Choroid plexus epithelial cell (primary cell): ENCODE measurements around the gene CHD9NB.
A peak's percentile ranks its signal among the peaks of the same experiment; 100 is the strongest.
"Not testable (repeated sequence)": the region's sequence is repeated elsewhere in the genome, so short reads cannot be mapped to it uniquely, and the experiment has no call there.

Source experiments
- DNase-seq: peaks from one replicate; pipeline ENCODE4 v3.0.0-alpha.2; 2010; ENCODE audit warnings: low read depth
- H3K4me3 ChIP-seq: 2 replicates; pipeline ENCODE4 v1.5.1; 2011; ENCODE audit warnings: low read depth, mild to moderate bottlenecking, control low read depth, low read length, moderate library complexity
- TF ChIP-seq, protein P1 (sequence below): conservative IDR thresholded peaks from 2 replicates; pipeline ENCODE4 v1.5.1; 2011; ENCODE audit warnings: low read depth, mild to moderate bottlenecking, control low read depth, inconsistent platforms, low read length, moderate library complexity

Gene CHD9NB

GRCh38 chr16:53055541-53056391, 3.1 kb upstream of the CHD9NB start:
- peak; percentile 92 for DNase-seq
- TF ChIP-seq, protein P1, sequence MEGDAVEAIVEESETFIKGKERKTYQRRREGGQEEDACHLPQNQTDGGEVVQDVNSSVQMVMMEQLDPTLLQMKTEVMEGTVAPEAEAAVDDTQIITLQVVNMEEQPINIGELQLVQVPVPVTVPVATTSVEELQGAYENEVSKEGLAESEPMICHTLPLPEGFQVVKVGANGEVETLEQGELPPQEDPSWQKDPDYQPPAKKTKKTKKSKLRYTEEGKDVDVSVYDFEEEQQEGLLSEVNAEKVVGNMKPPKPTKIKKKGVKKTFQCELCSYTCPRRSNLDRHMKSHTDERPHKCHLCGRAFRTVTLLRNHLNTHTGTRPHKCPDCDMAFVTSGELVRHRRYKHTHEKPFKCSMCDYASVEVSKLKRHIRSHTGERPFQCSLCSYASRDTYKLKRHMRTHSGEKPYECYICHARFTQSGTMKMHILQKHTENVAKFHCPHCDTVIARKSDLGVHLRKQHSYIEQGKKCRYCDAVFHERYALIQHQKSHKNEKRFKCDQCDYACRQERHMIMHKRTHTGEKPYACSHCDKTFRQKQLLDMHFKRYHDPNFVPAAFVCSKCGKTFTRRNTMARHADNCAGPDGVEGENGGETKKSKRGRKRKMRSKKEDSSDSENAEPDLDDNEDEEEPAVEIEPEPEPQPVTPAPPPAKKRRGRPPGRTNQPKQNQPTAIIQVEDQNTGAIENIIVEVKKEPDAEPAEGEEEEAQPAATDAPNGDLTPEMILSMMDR = no peak
- H3K4me3 ChIP-seq = peak overlapping the region; percentile 70

DNA sequence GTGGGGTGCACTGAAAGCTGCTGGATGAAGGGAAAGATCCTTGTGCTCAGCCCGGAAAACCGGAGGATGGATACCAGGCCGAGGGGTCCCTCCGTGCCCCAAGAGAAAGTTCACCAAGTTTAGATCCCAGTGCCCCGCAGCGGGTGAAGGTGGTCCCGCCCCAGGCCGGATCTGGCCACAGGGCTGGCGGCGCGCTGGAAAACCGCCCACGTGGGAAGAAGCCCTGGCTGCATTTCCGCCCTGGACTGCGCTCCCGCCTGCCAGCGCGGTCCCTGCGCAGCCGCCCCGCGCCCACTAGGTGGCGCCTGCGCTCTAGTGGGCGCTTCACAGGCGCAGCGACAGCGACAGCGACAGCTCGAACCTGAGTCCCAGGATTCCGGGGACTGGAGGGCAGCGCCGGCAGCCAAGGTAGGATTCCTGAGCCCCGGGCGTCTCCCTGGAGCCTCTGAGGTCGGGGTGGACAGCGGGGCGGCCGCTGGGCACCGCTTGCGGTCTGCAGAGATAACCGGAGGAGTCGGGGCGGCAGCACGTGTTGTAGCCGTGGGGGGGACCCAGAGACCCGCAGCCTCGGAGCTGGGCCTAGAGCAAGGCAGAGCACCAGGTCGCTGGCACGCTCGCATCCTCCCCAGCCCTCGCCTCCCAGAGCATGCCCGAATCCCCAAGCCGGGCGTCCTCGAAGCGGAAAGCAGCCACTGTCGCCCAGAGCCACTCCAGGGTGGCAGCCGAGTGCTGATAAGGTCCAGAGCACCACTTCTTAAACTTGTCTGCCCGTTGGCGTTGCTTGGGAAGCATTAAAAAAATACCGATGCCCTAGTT, 2.2 kb upstream of the CHD9NB start, which contains the start of gene CHD9:
TSS of gene CHD9 (plus strand) at position 322 of the 816 bp plus-strand sequence. CDS start 101,099 bp downstream, outside the sequence.
- TF ChIP-seq, protein P1 = peak; percentile 80
- DNase-seq = peak; percentile 85
- peak within 1 kb of the TSS; percentile 70 for H3K4me3 ChIP-seq

GRCh38 chr16:53053967-53054669, 1.4 kb upstream of the CHD9NB start:
- peak; percentile 46 for DNase-seq
- TF ChIP-seq, protein P1 = no peak
- H3K4me3 ChIP-seq = peak overlapping the region; percentile 70

- not testable (repeated sequence) for DNase-seq, H3K4me3 ChIP-seq
Observed at GRCh38 chr16:53051255-53051654, 1.4 kb downstream of the CHD9NB start.

DNA sequence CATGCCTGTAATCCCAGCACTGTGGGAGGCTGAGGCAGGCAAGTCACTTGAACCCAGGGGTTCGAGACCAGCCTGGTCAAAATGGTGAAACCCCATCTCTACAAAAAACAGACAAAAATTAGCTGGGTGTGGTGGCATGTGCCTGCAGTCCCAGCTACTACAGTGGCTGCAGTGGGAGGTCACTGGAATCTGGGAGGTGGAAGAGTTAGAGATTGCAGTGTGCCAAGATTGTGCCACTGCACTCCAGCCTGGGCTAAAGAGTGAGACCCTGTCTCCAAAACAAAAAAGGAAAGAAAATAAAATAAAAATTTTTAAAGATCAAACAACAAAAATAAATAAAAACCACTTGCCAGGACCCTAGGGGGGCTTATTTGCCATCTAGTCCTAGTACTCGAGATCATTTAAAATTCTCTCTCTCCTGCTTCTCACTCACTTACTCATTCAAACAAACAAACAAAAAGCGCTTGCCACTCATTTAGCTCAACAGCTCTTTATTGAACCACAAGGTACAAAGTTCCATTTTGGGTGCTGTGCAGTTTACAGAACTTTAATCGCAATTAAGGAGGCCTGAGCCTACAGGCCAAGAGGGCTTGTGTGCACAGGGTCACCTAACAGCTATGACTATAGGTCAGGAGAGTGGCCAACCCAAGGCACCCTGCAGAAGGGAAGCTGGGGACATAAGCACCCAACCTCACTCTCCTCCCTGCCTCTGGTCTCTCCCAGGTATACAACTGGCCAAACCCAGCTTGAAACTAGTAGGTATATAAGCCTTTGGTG, 4.4 kb downstream of the CHD9NB start:
- TF ChIP-seq, protein P1 = no peak
- DNase-seq = no peak
- no peak overlapping the region for H3K4me3 ChIP-seq

- H3K4me3 ChIP-seq, DNase-seq: not testable (repeated sequence)
Observed at GRCh38 chr16:53047515-53047914, 5.2 kb downstream of the CHD9NB start.
